HepG2 (cell line): ENCODE measurements around the gene TAF6. TPM values are rescaled to one million over a fixed set of nuclear protein-coding genes. Genes with fewer than 3 reads are reported as not detected.

Experiments used
- DZIP1 ChIP-seq: sonication (generic); formaldehyde crosslinking; IDR thresholded peaks from 2 replicates; pipeline ENCODE4 v1.5.0; 2020; ENCODE audit warnings: mild to moderate bottlenecking, missing genetic modification reagents
- MED8 ChIP-seq: sonication (generic); formaldehyde crosslinking; IDR thresholded peaks from 2 replicates; pipeline ENCODE4 v1.8.1; 2023; ENCODE audit warnings: mild to moderate bottlenecking, missing genetic modification reagents; ENCODE audit not compliant: insufficient replicate concordance
- NFYC ChIP-seq: IDR thresholded peaks from 2 replicates; pipeline ENCODE4 v1.6.1; 2016; ENCODE audit warnings: missing genetic modification reagents, missing compliant biosample characterization
- PAWR ChIP-seq: sonication (generic); formaldehyde crosslinking; IDR thresholded peaks from 2 replicates; pipeline ENCODE4 v1.4.0; 2020; ENCODE audit warnings: missing genetic modification reagents, mild to moderate bottlenecking, borderline replicate concordance
- REST ChIP-seq, 2 experiments: IDR thresholded peaks; 2 replicates each; pipeline ENCODE4 v1.6.1; 2011 to 2012; ENCODE audit warnings: low read length in 2 of 2, borderline replicate concordance in 1 of 2, low read depth in 1 of 2, mild to moderate bottlenecking in 1 of 2, moderate library complexity in 1 of 2
- THAP8 ChIP-seq: sonication (generic); formaldehyde crosslinking; IDR thresholded peaks from 2 replicates; pipeline ENCODE4 v1.5.1; 2020; ENCODE audit warnings: missing genetic modification reagents, mild to moderate bottlenecking, borderline replicate concordance
- USF2 ChIP-seq, 2 experiments: sonication (generic) in 1 of 2; formaldehyde crosslinking in 1 of 2; IDR thresholded peaks; 2 replicates each; pipeline versions ENCODE4 v1.5.1 to v1.6.1; 2011 to 2020; ENCODE audit warnings: borderline replicate concordance in 1 of 2, low read depth in 1 of 2, low read length in 1 of 2, mild to moderate bottlenecking in 1 of 2, missing genetic modification reagents in 1 of 2, moderate library complexity in 1 of 2
- ZBTB44 ChIP-seq: sonication (generic); formaldehyde crosslinking; IDR thresholded peaks from 2 replicates; pipeline ENCODE4 v1.4.0; 2020; ENCODE audit warnings: missing genetic modification reagents
- ZBTB46 ChIP-seq: sonication (generic); formaldehyde crosslinking; IDR thresholded peaks from 2 replicates; pipeline ENCODE4 v1.4.0; 2020; ENCODE audit warnings: mild to moderate bottlenecking, missing genetic modification reagents, borderline replicate concordance
- ZFP37 ChIP-seq: sonication (generic); formaldehyde crosslinking; IDR thresholded peaks from 2 replicates; pipeline ENCODE4 v1.4.0; 2020; ENCODE audit warnings: missing genetic modification reagents, borderline replicate concordance
- ZNF24 ChIP-seq: fragments of 450-650 bp; IDR thresholded peaks from 2 replicates; pipeline ENCODE4 v1.6.1; 2017; ENCODE audit warnings: antibody characterized with exemption, mild to moderate bottlenecking
- ZNF337 ChIP-seq: sonication (generic); formaldehyde crosslinking; IDR thresholded peaks from 2 replicates; pipeline ENCODE4 v1.5.1; 2020; ENCODE audit warnings: missing genetic modification reagents, low read depth, mild to moderate bottlenecking, borderline replicate concordance
- ZNF572 ChIP-seq: sonication (generic); formaldehyde crosslinking; IDR thresholded peaks from 2 replicates; pipeline ENCODE4 v1.5.1; 2020; ENCODE audit warnings: mild to moderate bottlenecking, missing genetic modification reagents
- polyA plus RNA-seq, 8 experiments: library from polyadenylated mRNA; depleted of rRNA in 3 of 8; stranded (reverse) in 7 of 8; unstranded in 1 of 8; fragments of >200 nt; fragmentation: Illumina TruSeq in 4 of 8; extraction: Trizol in 4 of 8; gene quantifications; 2 replicates each; pipeline versions ENCODE4 v1.2.1 to v1.2.3, GENCODE V29; 2011 to 2016; ENCODE audit warnings: low read depth in 4 of 8, missing spikeins in 1 of 8, mixed read lengths in 1 of 8; ENCODE audit not compliant: insufficient read depth in 1 of 8
- total RNA-seq, 5 experiments: library from RNA; depleted of rRNA; stranded (reverse); fragments of >200 nt; fragmentation: Illumina TruSeq; extraction: Trizol; gene quantifications; 2 replicates each; pipeline ENCODE4 v1.2.3, GENCODE V29; 2016; ENCODE audit warnings: low read depth in 1 of 5

Gene TAF6
- total and polyA plus RNA-seq, 2 of the 13 experiments (the other 11 are each of a cell fraction or from before 2014, with no cell fraction given): 12.9 to 18.8 TPM

GRCh38 chr7:100088621-100089457 is 30.3 kb downstream of the TAF6 start, which contains the start of gene COPS6 (continued):
- peak; percentile 80; the same call in 1 of the 2 replicates for TF ChIP-seq THAP8
- TF ChIP-seq ZNF24: no peak
- TF ChIP-seq DZIP1 (CRISPR knock-in tag): no peak
- TF ChIP-seq PAWR (CRISPR knock-in tag): no peak
- TF ChIP-seq ZFP37 (CRISPR knock-in tag): peak; percentile 63; the same call in 1 of the 2 replicates
- TF ChIP-seq NFYC (CRISPR knock-in tag): peak; percentile 52
- peak; percentile 90 for TF ChIP-seq ZBTB46
- TF ChIP-seq ZBTB44 (CRISPR knock-in tag): peak; percentile 83; the same call in 1 of the 2 replicates
- TF ChIP-seq ZNF572 (CRISPR knock-in tag): no peak
- TF ChIP-seq MED8: peak; percentile 95
- TF ChIP-seq USF2 (IDR thresholded peaks at IDR 0.05; ENCODE audit: low read depth, low read length): no peak
- peak; percentile 8; the same call in 1 of the 2 replicates for TF ChIP-seq USF2 (CRISPR knock-in tag; IDR thresholded peaks at IDR 0.05; ENCODE audit: borderline replicate concordance)
- no peak for TF ChIP-seq ZNF337
- TF ChIP-seq REST (IDR thresholded peaks at IDR 0.05; ENCODE audit: borderline replicate concordance in 1 of 2, low read depth in 1 of 2, low read length in 2 of 2): no peak; a peak in 1 of 4 replicates
